HepG2 (cell line): ENCODE measurements around the gene MCAT. TPM values are rescaled to one million over a fixed set of nuclear protein-coding genes. Genes with fewer than 3 reads are reported as not detected.

Experiments
- ATF2 ChIP-seq: sonication (generic); formaldehyde crosslinking; IDR thresholded peaks from 2 replicates; pipeline ENCODE4 v1.4.0; 2020; ENCODE audit warnings: missing genetic modification reagents
- EP300 ChIP-seq, 3 experiments: sonication (generic) in 1 of 3; formaldehyde crosslinking in 1 of 3; IDR thresholded peaks; 2 replicates each; pipeline versions ENCODE4 v1.5.1 to v1.6.1; 2011 to 2020; ENCODE audit warnings: low read depth in 2 of 3, low read length in 2 of 3, borderline replicate concordance in 1 of 3, improper control_type of control experiment in 1 of 3, mild to moderate bottlenecking in 1 of 3, missing genetic modification reagents in 1 of 3, moderate library complexity in 1 of 3
- HNRNPLL ChIP-seq: fragments of 200-400 bp; formaldehyde crosslinking; IDR thresholded peaks from 2 replicates; pipeline ENCODE4 v1.6.1; 2017; ENCODE audit warnings: mild to moderate bottlenecking, low read depth, low read length; ENCODE audit not compliant: poor library complexity, severe bottlenecking
- NBN ChIP-seq: fragments of 450-650 bp; conservative IDR thresholded peaks from 2 replicates; pipeline ENCODE4 v1.6.1; 2017
- NFE2L2 ChIP-seq: fragments of 150-350 bp; IDR thresholded peaks from 2 replicates; pipeline ENCODE4 v1.6.1; 2014; ENCODE audit warnings: low read length
- PBX2 ChIP-seq: IDR thresholded peaks from 2 replicates; pipeline ENCODE4 v1.6.1; 2016; ENCODE audit warnings: control low read depth
- PLSCR1 ChIP-seq: sonication (generic); formaldehyde crosslinking; IDR thresholded peaks from 2 replicates; pipeline ENCODE4 v1.5.0; 2020; ENCODE audit warnings: missing genetic modification reagents, mild to moderate bottlenecking, borderline replicate concordance
- PRDM4 ChIP-seq: sonication (generic); formaldehyde crosslinking; IDR thresholded peaks from 2 replicates; pipeline ENCODE4 v1.9.0; 2021; ENCODE audit warnings: missing genetic modification reagents, borderline replicate concordance
- RNF219 ChIP-seq: sonication (generic); formaldehyde crosslinking; IDR thresholded peaks from 2 replicates; pipeline ENCODE4 v1.5.0; 2020; ENCODE audit warnings: mild to moderate bottlenecking, missing genetic modification reagents
- SMARCE1 ChIP-seq: fragments of 450-650 bp; IDR thresholded peaks from 2 replicates; pipeline ENCODE4 v1.6.1; 2017; ENCODE audit warnings: borderline replicate concordance
- TOPORS ChIP-seq: sonication (generic); formaldehyde crosslinking; IDR thresholded peaks from 2 replicates; pipeline ENCODE4 v1.8.0; 2023; ENCODE audit warnings: mild to moderate bottlenecking, missing genetic modification reagents
- ZFP1 ChIP-seq: IDR thresholded peaks from 2 replicates; pipeline ENCODE4 v1.6.1; 2016
- ZFP37 ChIP-seq: sonication (generic); formaldehyde crosslinking; IDR thresholded peaks from 2 replicates; pipeline ENCODE4 v1.4.0; 2020; ENCODE audit warnings: missing genetic modification reagents, borderline replicate concordance
- ZIK1 ChIP-seq: sonication (generic); formaldehyde crosslinking; IDR thresholded peaks from 2 replicates; pipeline ENCODE4 v1.5.0; 2020; ENCODE audit warnings: mild to moderate bottlenecking, low read depth, missing genetic modification reagents, borderline replicate concordance
- ZNF367 ChIP-seq: sonication (generic); formaldehyde crosslinking; IDR thresholded peaks from 2 replicates; pipeline ENCODE4 v1.4.0; 2020; ENCODE audit warnings: missing genetic modification reagents, borderline replicate concordance
- ZNF576 ChIP-seq: sonication (generic); formaldehyde crosslinking; IDR thresholded peaks from 2 replicates; pipeline ENCODE4 v1.4.0; 2020; ENCODE audit warnings: mild to moderate bottlenecking, missing genetic modification reagents
- ZNF597 ChIP-seq: sonication (generic); formaldehyde crosslinking; IDR thresholded peaks from 2 replicates; pipeline ENCODE4 v1.5.0; 2020; ENCODE audit warnings: missing genetic modification reagents
- ZNF746 ChIP-seq: sonication (generic); formaldehyde crosslinking; IDR thresholded peaks from 2 replicates; pipeline ENCODE4 v1.8.0; 2022; ENCODE audit warnings: mild to moderate bottlenecking, missing genetic modification reagents
- polyA plus RNA-seq, 8 experiments: library from polyadenylated mRNA; depleted of rRNA in 3 of 8; stranded (reverse) in 7 of 8; unstranded in 1 of 8; fragments of >200 nt; fragmentation: Illumina TruSeq in 4 of 8; extraction: Trizol in 4 of 8; gene quantifications; 2 replicates each; pipeline versions ENCODE4 v1.2.1 to v1.2.3, GENCODE V29; 2011 to 2016; ENCODE audit warnings: low read depth in 4 of 8, missing spikeins in 1 of 8, mixed read lengths in 1 of 8; ENCODE audit not compliant: insufficient read depth in 1 of 8
- total RNA-seq, 5 experiments: library from RNA; depleted of rRNA; stranded (reverse); fragments of >200 nt; fragmentation: Illumina TruSeq; extraction: Trizol; gene quantifications; 2 replicates each; pipeline ENCODE4 v1.2.3, GENCODE V29; 2016; ENCODE audit warnings: low read depth in 1 of 5

MCAT gene
- total and polyA plus RNA-seq, 2 of the 13 experiments (the other 11 are each of a cell fraction or from before 2014, with no cell fraction given), result 9.3 to 16.7 TPM

GRCh38 chr22:43187171-43188099 is 44.2 kb upstream of the MCAT start (continued):
- TF ChIP-seq PLSCR1 (CRISPR knock-in tag) (no peak), PRDM4 (no peak), NBN (no peak), ZNF746 (CRISPR knock-in tag) (no peak; the same call in 1 of the 2 replicates), NFE2L2 (no peak), SMARCE1 (no peak), ZNF576 (CRISPR knock-in tag) (no peak), PBX2 (CRISPR knock-in tag) (no peak), EP300 (IDR thresholded peaks at IDR 0.05; ENCODE audit: low read depth in 2 of 2, low read length in 2 of 2) (no peak; a peak in 1 of 4 replicates), EP300 (CRISPR knock-in tag; IDR thresholded peaks at IDR 0.05; ENCODE audit: borderline replicate concordance) (no peak), ATF2 (CRISPR knock-in tag) (peak; percentile 81), ZNF367 (CRISPR knock-in tag) (0 out of 2 replicates have a peak, but pooled peaks have one; percentile 30), HNRNPLL (peak; percentile 86), ZIK1 (CRISPR knock-in tag) (no peak), RNF219 (CRISPR knock-in tag) (no peak), TOPORS (CRISPR knock-in tag) (0 out of 2 replicates have a peak, but pooled peaks have one; percentile 74), ZFP37 (CRISPR knock-in tag) (peak; percentile 41; the same call in 1 of the 2 replicates), ZNF597 (CRISPR knock-in tag) (no peak), ZFP1 (CRISPR knock-in tag) (peak; percentile 30; the same call in 1 of the 2 replicates)
